ENCODE data around the gene KIZ. TPM values are rescaled to one million over a fixed set of nuclear protein-coding genes. Genes with fewer than 3 reads are reported as not detected.

The KIZ gene
- total RNA-seq, 1 donor from 2014 or later = 60.0 TPM

DNA sequence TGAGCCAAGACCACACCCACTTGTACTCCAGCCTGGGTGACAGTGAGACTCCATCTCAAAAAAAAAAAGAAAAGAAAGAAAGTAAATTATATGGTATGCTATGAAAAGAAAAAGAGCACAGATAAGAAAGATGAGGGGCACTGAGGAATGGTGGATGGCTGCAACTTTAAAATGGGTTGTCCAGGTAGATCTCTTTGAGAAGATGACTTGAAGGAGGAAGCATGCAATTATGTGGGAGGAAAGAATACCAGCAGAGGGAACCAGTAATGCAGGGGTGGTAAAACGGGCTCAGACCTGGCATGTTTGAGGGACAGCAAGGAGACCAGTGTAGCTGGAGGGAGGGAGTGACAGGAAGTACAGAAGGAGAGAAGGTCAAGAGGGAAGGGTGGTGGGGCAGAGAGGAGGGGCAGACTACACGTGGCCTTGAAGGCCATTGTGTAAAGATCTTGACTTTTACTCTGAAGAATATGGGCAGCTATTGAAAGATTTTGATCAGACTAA lies 42.0 kb upstream of the KIZ start:
- H3K27ac ChIP-seq = no peak overlapping the region
- no peaks in the 10 kb centered on the region for H3K79me2 ChIP-seq (ENCODE audit: low read depth)
- Mint-ChIP-seq H3K4me1 (no peaks in the 10 kb centered on the region), H3K36me3 (no peaks in the 10 kb centered on the region), H3K27me3 (ENCODE audit: insufficient read depth, low read depth) (peaks cover 4% of the 10 kb centered on the region), H3K4me3 (no peak overlapping the region), H3K27ac (no peak overlapping the region), H3K9me3 (no peaks in the 10 kb centered on the region)
- no peaks in the 10 kb centered on the region for H3K36me3 ChIP-seq
- TF ChIP-seq EZH2phosphoT487 (IDR thresholded peaks at IDR 0.05) (no peak), EZH2 (IDR thresholded peaks at IDR 0.05) (no peak), CTCF (IDR thresholded peaks at IDR 0.05) (no peak)
- DNase-seq (ENCODE audit: low spot score) = no peak
- no peaks in the 10 kb centered on the region for H3K9me3 ChIP-seq (ENCODE audit: low read depth)
- no peak overlapping the region for H3K4me2 ChIP-seq
- no peak overlapping the region for H3K9ac ChIP-seq
- H3K4me3 ChIP-seq = no peak overlapping the region
- no peaks in the 10 kb centered on the region for H4K20me1 ChIP-seq (ENCODE audit: low read depth)
- no peaks in the 10 kb centered on the region for H3K4me1 ChIP-seq
- H3F3A ChIP-seq (ENCODE audit: low read depth) = no peaks in the 10 kb centered on the region
- H3K27me3 ChIP-seq = peaks cover 2% of the 10 kb centered on the region
- no peak overlapping the region for H2AFZ ChIP-seq (replicated peaks)

DNA sequence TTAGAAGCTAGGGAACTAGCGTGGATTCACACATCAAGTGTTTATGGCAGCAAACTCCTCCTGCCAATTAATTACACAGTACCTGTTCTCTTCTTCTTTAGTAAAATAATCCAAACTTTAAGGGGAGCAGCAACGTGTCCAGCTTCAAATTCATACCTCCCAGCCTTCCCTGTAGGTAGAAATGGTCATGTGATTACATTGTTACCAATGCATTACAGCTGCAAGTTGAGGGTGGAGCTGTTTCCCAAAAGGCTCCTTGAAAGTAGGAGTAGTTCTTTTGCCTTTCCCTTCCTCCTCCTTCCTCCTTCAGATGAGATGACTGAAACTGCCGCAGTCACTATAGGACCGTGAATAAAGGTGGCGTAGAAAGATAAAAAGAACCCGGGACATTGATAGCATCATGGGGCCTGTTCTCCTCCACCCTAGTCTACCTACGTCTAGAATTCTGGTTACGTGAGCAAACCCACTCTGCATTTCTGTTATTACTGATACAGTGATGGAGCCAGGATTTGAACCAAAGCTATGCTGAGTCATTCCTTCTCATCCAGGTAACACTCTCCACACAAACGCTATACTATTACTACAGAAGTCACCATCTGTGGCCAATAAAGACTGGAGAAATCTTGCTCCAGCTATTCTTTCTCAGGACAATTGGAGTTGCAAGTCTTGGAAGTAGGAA lies 37.9 kb upstream of the KIZ start:
- DNase-seq (ENCODE audit: low spot score) = no peak
- Histone ChIP-seq H3K9ac (no peak overlapping the region), H4K20me1 (ENCODE audit: low read depth) (no peaks in the 10 kb centered on the region), H3K4me1 (peaks cover 14% of the 10 kb centered on the region), H2AFZ (replicated peaks) (no peak overlapping the region), H3K79me2 (ENCODE audit: low read depth) (no peaks in the 10 kb centered on the region), H3K9me3 (ENCODE audit: low read depth) (no peaks in the 10 kb centered on the region), H3F3A (ENCODE audit: low read depth) (no peaks in the 10 kb centered on the region), H3K27ac (no peak overlapping the region), H3K4me3 (no peak overlapping the region), H3K4me2 (no peak overlapping the region), H3K27me3 (peaks cover 42% of the 10 kb centered on the region), H3K36me3 (no peaks in the 10 kb centered on the region)
- Mint-ChIP-seq H3K27me3 (ENCODE audit: insufficient read depth, low read depth) (peaks cover 9% of the 10 kb centered on the region), H3K4me1 (peaks cover 11% of the 10 kb centered on the region), H3K4me3 (no peak overlapping the region), H3K27ac (no peak overlapping the region), H3K36me3 (no peaks in the 10 kb centered on the region), H3K9me3 (no peaks in the 10 kb centered on the region)
- TF ChIP-seq EZH2 (IDR thresholded peaks at IDR 0.05) (no peak), EZH2phosphoT487 (IDR thresholded peaks at IDR 0.05) (no peak), CTCF (IDR thresholded peaks at IDR 0.05) (no peak)

GRCh38 chr20:21089391-21089790 lies 36.5 kb upstream of the KIZ start:
- Mint-ChIP-seq H3K4me1 (peaks cover 11% of the 10 kb centered on the region), H3K27me3 (ENCODE audit: insufficient read depth, low read depth) (peaks cover 11% of the 10 kb centered on the region), H3K36me3 (no peaks in the 10 kb centered on the region), H3K9me3 (no peaks in the 10 kb centered on the region), H3K27ac (no peak overlapping the region), H3K4me3 (no peak overlapping the region)
- H3K27ac ChIP-seq = no peak overlapping the region
- no peak for DNase-seq (ENCODE audit: low spot score)
- no peaks in the 10 kb centered on the region for H3K36me3 ChIP-seq
- H3K9me3 ChIP-seq (ENCODE audit: low read depth) = no peaks in the 10 kb centered on the region
- no peak overlapping the region for H2AFZ ChIP-seq (replicated peaks)
- H4K20me1 ChIP-seq (ENCODE audit: low read depth) = no peaks in the 10 kb centered on the region
- no peak for TF ChIP-seq EZH2phosphoT487 (IDR thresholded peaks at IDR 0.05)
- TF ChIP-seq EZH2 (IDR thresholded peaks at IDR 0.05) = no peak
- TF ChIP-seq CTCF (IDR thresholded peaks at IDR 0.05) = no peak
- no peaks in the 10 kb centered on the region for H3F3A ChIP-seq (ENCODE audit: low read depth)
- no peak overlapping the region for H3K4me3 ChIP-seq
- H3K27me3 ChIP-seq = peaks cover 56% of the 10 kb centered on the region
- peaks cover 14% of the 10 kb centered on the region for H3K4me1 ChIP-seq
- H3K9ac ChIP-seq = no peak overlapping the region
- H3K4me2 ChIP-seq = no peak overlapping the region
- H3K79me2 ChIP-seq (ENCODE audit: low read depth) = no peaks in the 10 kb centered on the region
